HepG2 (cell line): ENCODE results near the gene UBXN2A. TPM values are rescaled to one million over a fixed set of nuclear protein-coding genes. Genes with fewer than 3 reads are reported as not detected.

ENCODE experiments used
- CENPX ChIP-seq: sonication (generic); formaldehyde crosslinking; IDR thresholded peaks from 2 replicates; pipeline ENCODE4 v1.9.0; 2021; ENCODE audit warnings: mild to moderate bottlenecking, missing genetic modification reagents, moderate library complexity
- ERF ChIP-seq: IDR thresholded peaks from 2 replicates; pipeline ENCODE4 v1.6.1; 2018; ENCODE audit warnings: missing biosample characterization, missing genetic modification reagents
- GABPB1 ChIP-seq: IDR thresholded peaks from 2 replicates; pipeline ENCODE4 v1.6.1; 2016; ENCODE audit warnings: mild to moderate bottlenecking, missing genetic modification reagents, moderate library complexity, missing compliant biosample characterization
- NFATC3 ChIP-seq: sonication (generic); formaldehyde crosslinking; IDR thresholded peaks from 2 replicates; pipeline ENCODE4 v1.5.1; 2020; ENCODE audit warnings: mild to moderate bottlenecking, missing genetic modification reagents
- NFIC ChIP-seq: IDR thresholded peaks from 2 replicates; pipeline ENCODE4 v1.6.1; 2012; ENCODE audit warnings: mild to moderate bottlenecking, low read length, inconsistent platforms
- PAWR ChIP-seq: sonication (generic); formaldehyde crosslinking; IDR thresholded peaks from 2 replicates; pipeline ENCODE4 v1.4.0; 2020; ENCODE audit warnings: missing genetic modification reagents, mild to moderate bottlenecking, borderline replicate concordance
- SMAD3 ChIP-seq: sonication (generic); formaldehyde crosslinking; IDR thresholded peaks from 2 replicates; pipeline ENCODE4 v1.4.0; 2020; ENCODE audit warnings: missing genetic modification reagents
- SP5 ChIP-seq: IDR thresholded peaks from 2 replicates; pipeline ENCODE4 v1.6.1; 2016; ENCODE audit warnings: low read depth, borderline replicate concordance
- SRSF1 ChIP-seq: fragments of 200-400 bp; formaldehyde crosslinking; optimal IDR thresholded peaks from 2 replicates; pipeline ENCODE3; 2017; ENCODE audit warnings: mild to moderate bottlenecking, low read depth, low read length, moderate library complexity
- YY1 ChIP-seq: IDR thresholded peaks from 2 replicates; pipeline ENCODE4 v1.6.1; 2011; ENCODE audit warnings: low read length, low read depth, moderate library complexity, mild to moderate bottlenecking; ENCODE audit not compliant: insufficient read depth, insufficient replicate concordance
- ZBTB1 ChIP-seq: sonication (generic); formaldehyde crosslinking; IDR thresholded peaks from 2 replicates; pipeline ENCODE4 v1.4.0; 2020; ENCODE audit warnings: missing genetic modification reagents, borderline replicate concordance
- ZMYM2 ChIP-seq: sonication (generic); formaldehyde crosslinking; IDR thresholded peaks from 2 replicates; pipeline ENCODE4 v1.8.0; 2022; ENCODE audit warnings: mild to moderate bottlenecking, missing genetic modification reagents
- ZNF556 ChIP-seq: sonication (generic); formaldehyde crosslinking; IDR thresholded peaks from 2 replicates; pipeline ENCODE4 v1.4.0; 2020; ENCODE audit warnings: mild to moderate bottlenecking, missing genetic modification reagents, borderline replicate concordance
- ZSCAN30 ChIP-seq: sonication (generic); formaldehyde crosslinking; IDR thresholded peaks from 2 replicates; pipeline ENCODE4 v1.5.0; 2020; ENCODE audit warnings: mild to moderate bottlenecking, missing genetic modification reagents
- polyA plus RNA-seq, 8 experiments: library from polyadenylated mRNA; depleted of rRNA in 3 of 8; stranded (reverse) in 7 of 8; unstranded in 1 of 8; fragments of >200 nt; fragmentation: Illumina TruSeq in 4 of 8; extraction: Trizol in 4 of 8; gene quantifications; 2 replicates each; pipeline versions ENCODE4 v1.2.1 to v1.2.3, GENCODE V29; 2011 to 2016; ENCODE audit warnings: low read depth in 4 of 8, missing spikeins in 1 of 8, mixed read lengths in 1 of 8; ENCODE audit not compliant: insufficient read depth in 1 of 8
- total RNA-seq, 5 experiments: library from RNA; depleted of rRNA; stranded (reverse); fragments of >200 nt; fragmentation: Illumina TruSeq; extraction: Trizol; gene quantifications; 2 replicates each; pipeline ENCODE4 v1.2.3, GENCODE V29; 2016; ENCODE audit warnings: low read depth in 1 of 5
- TF ChIP-seq, protein P1 (sequence below): sonication (generic); formaldehyde crosslinking; IDR thresholded peaks from 2 replicates; pipeline ENCODE4 v1.5.0; 2020; ENCODE audit warnings: mild to moderate bottlenecking, missing genetic modification reagents, borderline replicate concordance
- TF ChIP-seq, protein P2 (sequence below): IDR thresholded peaks from 2 replicates; pipeline ENCODE4 v1.6.1; 2016; ENCODE audit warnings: low read depth, control low read depth
- TF ChIP-seq, protein P3 (sequence below): sonication (generic); formaldehyde crosslinking; IDR thresholded peaks from 2 replicates; pipeline ENCODE4 v1.4.0; 2020; ENCODE audit warnings: mild to moderate bottlenecking, low read depth, missing genetic modification reagents
- TF ChIP-seq, protein P4 (sequence below): sonication (generic); formaldehyde crosslinking; IDR thresholded peaks from 2 replicates; pipeline ENCODE4 v1.5.1; 2020; ENCODE audit warnings: missing genetic modification reagents, mild to moderate bottlenecking, borderline replicate concordance
- TF ChIP-seq, protein P5 (sequence below): sonication (generic); formaldehyde crosslinking; IDR thresholded peaks from 2 replicates; pipeline ENCODE4 v1.9.0; 2022; ENCODE audit warnings: missing genetic modification reagents, mild to moderate bottlenecking, borderline replicate concordance

UBXN2A gene
- total and polyA plus RNA-seq, 2 of the 13 experiments (the other 11 are each of a cell fraction or from before 2014, with no cell fraction given), result 8.3 to 20.9 TPM

- TF ChIP-seq, protein P1, sequence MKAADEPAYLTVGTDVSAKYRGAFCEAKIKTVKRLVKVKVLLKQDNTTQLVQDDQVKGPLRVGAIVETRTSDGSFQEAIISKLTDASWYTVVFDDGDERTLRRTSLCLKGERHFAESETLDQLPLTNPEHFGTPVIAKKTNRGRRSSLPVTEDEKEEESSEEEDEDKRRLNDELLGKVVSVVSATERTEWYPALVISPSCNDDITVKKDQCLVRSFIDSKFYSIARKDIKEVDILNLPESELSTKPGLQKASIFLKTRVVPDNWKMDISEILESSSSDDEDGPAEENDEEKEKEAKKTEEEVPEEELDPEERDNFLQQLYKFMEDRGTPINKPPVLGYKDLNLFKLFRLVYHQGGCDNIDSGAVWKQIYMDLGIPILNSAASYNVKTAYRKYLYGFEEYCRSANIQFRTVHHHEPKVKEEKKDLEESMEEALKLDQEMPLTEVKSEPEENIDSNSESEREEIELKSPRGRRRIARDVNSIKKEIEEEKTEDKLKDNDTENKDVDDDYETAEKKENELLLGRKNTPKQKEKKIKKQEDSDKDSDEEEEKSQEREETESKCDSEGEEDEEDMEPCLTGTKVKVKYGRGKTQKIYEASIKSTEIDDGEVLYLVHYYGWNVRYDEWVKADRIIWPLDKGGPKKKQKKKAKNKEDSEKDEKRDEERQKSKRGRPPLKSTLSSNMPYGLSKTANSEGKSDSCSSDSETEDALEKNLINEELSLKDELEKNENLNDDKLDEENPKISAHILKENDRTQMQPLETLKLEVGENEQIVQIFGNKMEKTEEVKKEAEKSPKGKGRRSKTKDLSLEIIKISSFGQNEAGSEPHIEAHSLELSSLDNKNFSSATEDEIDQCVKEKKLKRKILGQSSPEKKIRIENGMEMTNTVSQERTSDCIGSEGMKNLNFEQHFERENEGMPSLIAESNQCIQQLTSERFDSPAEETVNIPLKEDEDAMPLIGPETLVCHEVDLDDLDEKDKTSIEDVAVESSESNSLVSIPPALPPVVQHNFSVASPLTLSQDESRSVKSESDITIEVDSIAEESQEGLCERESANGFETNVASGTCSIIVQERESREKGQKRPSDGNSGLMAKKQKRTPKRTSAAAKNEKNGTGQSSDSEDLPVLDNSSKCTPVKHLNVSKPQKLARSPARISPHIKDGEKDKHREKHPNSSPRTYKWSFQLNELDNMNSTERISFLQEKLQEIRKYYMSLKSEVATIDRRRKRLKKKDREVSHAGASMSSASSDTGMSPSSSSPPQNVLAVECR (CRISPR knock-in tag), result peak; percentile 51; the same call in 1 of the 2 replicates
- TF ChIP-seq GABPB1 (CRISPR knock-in tag), result peak; percentile 42
- TF ChIP-seq PAWR (CRISPR knock-in tag), result no peak
- no peak for TF ChIP-seq ZBTB1 (CRISPR knock-in tag)
- TF ChIP-seq, protein P2, sequence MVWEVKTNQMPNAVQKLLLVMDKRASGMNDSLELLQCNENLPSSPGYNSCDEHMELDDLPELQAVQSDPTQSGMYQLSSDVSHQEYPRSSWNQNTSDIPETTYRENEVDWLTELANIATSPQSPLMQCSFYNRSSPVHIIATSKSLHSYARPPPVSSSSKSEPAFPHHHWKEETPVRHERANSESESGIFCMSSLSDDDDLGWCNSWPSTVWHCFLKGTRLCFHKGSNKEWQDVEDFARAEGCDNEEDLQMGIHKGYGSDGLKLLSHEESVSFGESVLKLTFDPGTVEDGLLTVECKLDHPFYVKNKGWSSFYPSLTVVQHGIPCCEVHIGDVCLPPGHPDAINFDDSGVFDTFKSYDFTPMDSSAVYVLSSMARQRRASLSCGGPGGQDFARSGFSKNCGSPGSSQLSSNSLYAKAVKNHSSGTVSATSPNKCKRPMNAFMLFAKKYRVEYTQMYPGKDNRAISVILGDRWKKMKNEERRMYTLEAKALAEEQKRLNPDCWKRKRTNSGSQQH (CRISPR knock-in tag), result 0 out of 2 replicates have a peak, but pooled peaks have one; percentile 56
- TF ChIP-seq, protein P3, sequence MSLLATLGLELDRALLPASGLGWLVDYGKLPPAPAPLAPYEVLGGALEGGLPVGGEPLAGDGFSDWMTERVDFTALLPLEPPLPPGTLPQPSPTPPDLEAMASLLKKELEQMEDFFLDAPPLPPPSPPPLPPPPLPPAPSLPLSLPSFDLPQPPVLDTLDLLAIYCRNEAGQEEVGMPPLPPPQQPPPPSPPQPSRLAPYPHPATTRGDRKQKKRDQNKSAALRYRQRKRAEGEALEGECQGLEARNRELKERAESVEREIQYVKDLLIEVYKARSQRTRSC (CRISPR knock-in tag), result no peak
- TF ChIP-seq YY1, result peak; percentile 60
- TF ChIP-seq SMAD3, result no peak
- TF ChIP-seq NFATC3 (CRISPR knock-in tag), result no peak
- TF ChIP-seq, protein P4, sequence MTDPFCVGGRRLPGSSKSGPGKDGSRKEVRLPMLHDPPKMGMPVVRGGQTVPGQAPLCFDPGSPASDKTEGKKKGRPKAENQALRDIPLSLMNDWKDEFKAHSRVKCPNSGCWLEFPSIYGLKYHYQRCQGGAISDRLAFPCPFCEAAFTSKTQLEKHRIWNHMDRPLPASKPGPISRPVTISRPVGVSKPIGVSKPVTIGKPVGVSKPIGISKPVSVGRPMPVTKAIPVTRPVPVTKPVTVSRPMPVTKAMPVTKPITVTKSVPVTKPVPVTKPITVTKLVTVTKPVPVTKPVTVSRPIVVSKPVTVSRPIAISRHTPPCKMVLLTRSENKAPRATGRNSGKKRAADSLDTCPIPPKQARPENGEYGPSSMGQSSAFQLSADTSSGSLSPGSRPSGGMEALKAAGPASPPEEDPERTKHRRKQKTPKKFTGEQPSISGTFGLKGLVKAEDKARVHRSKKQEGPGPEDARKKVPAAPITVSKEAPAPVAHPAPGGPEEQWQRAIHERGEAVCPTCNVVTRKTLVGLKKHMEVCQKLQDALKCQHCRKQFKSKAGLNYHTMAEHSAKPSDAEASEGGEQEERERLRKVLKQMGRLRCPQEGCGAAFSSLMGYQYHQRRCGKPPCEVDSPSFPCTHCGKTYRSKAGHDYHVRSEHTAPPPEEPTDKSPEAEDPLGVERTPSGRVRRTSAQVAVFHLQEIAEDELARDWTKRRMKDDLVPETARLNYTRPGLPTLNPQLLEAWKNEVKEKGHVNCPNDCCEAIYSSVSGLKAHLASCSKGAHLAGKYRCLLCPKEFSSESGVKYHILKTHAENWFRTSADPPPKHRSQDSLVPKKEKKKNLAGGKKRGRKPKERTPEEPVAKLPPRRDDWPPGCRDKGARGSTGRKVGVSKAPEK (CRISPR knock-in tag), result no peak
- no peak for TF ChIP-seq ZSCAN30
- no peak for TF ChIP-seq ERF (CRISPR knock-in tag)
- TF ChIP-seq ZNF556 (CRISPR knock-in tag), result 0 out of 2 replicates have a peak, but pooled peaks have one; percentile 34
- no peak for TF ChIP-seq CENPX (CRISPR knock-in tag)
- TF ChIP-seq SRSF1, result no peak
- TF ChIP-seq, protein P5, sequence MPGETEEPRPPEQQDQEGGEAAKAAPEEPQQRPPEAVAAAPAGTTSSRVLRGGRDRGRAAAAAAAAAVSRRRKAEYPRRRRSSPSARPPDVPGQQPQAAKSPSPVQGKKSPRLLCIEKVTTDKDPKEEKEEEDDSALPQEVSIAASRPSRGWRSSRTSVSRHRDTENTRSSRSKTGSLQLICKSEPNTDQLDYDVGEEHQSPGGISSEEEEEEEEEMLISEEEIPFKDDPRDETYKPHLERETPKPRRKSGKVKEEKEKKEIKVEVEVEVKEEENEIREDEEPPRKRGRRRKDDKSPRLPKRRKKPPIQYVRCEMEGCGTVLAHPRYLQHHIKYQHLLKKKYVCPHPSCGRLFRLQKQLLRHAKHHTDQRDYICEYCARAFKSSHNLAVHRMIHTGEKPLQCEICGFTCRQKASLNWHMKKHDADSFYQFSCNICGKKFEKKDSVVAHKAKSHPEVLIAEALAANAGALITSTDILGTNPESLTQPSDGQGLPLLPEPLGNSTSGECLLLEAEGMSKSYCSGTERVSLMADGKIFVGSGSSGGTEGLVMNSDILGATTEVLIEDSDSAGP (CRISPR knock-in tag), result peak; percentile 40; the same call in 1 of the 2 replicates
- TF ChIP-seq SP5 (CRISPR knock-in tag), result peak; percentile 78
- no peak for TF ChIP-seq ZMYM2 (CRISPR knock-in tag)
- no peak for TF ChIP-seq NFIC
Measured at GRCh38 chr2:24049485-24050021, 109.3 kb downstream of the UBXN2A start, which contains the start of gene FKBP1B (continued).
